OCI-LY3 (cell line): Measurements from ENCODE around the gene CLPTM1L.

Experiments used
- CTCF ChIP-seq: fragments of 200-600, 300-600 bp; sonication (generic); IDR thresholded peaks from 2 replicates; pipeline ENCODE4 v1.5.1; 2014; ENCODE audit warnings: antibody characterized with exemption, low read length, low read depth
- EZH2phosphoT487 ChIP-seq: fragments of 200-600 bp; shearing (Covaris generic); IDR thresholded peaks from 2 replicates; pipeline ENCODE4 v1.6.1; 2018; ENCODE audit warnings: antibody characterized with exemption, mixed run types, low read depth

GRCh38 chr5:1383344-1383743, 38.4 kb upstream of the CLPTM1L start:
- TF ChIP-seq CTCF, result no peak
- no peak for TF ChIP-seq EZH2phosphoT487
